Neuron (in vitro differentiated cells): ENCODE measurements around the gene DGCR8.
A peak's percentile ranks its signal among the peaks of the same experiment; 100 is the strongest.

ENCODE experiments used
- H2AFZ ChIP-seq: one replicate; pipeline ENCODE4 v1.6.1; 2013; ENCODE audit warnings: low read depth, mild to moderate bottlenecking, inconsistent platforms, low read length, moderate library complexity
- H3K27me3 ChIP-seq: one replicate; pipeline ENCODE4 v1.6.1; 2013; ENCODE audit warnings: low read length; ENCODE audit not compliant: insufficient read depth
- H3K36me3 ChIP-seq: one replicate; pipeline ENCODE4 v1.6.1; 2013; ENCODE audit warnings: low read length; ENCODE audit not compliant: insufficient read depth
- H3K4me1 ChIP-seq: one replicate; pipeline ENCODE4 v1.6.1; 2013; ENCODE audit warnings: low read length; ENCODE audit not compliant: insufficient read depth
- H3K4me3 ChIP-seq: 2 replicates; pipeline ENCODE4 v1.5.1; 2013; ENCODE audit warnings: mild to moderate bottlenecking, low read length, moderate library complexity
- H3K9me3 ChIP-seq: one replicate; pipeline ENCODE4 v1.6.1; 2013; ENCODE audit warnings: low read length

The DGCR8 gene

GRCh38 chr22:20127318-20127868, 47.4 kb downstream of the DGCR8 start:
- Histone ChIP-seq H3K27me3 (no peaks in the 10 kb centered on the region), H3K4me3 (no peak overlapping the region), H3K4me1 (peaks cover 8% of the 10 kb centered on the region), H3K36me3 (peaks cover 42% of the 10 kb centered on the region), H2AFZ (no peak overlapping the region), H3K9me3 (no peaks in the 10 kb centered on the region)

- peaks cover 14% of the 10 kb centered on the region for H3K4me1 ChIP-seq
- no peak overlapping the region for H3K4me3 ChIP-seq
- H3K36me3 ChIP-seq, result peaks cover 39% of the 10 kb centered on the region
Measured at GRCh38 chr22:20127869-20128618, 48.0 kb downstream of the DGCR8 start.

DNA sequence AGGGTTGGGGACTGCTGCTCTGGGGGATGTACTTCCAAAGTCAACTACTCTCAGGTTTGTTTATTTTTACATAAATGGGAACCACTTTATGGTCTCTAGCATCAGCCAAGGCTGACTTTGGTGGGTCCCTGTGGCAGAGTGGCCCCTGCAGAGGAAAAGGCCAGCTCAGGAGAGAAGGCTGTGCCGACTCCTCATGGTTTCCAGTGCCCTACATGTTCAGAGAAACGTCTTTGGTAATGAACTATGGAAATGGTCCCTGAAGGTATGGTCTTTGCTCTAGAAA, 48.5 kb downstream of the DGCR8 start:
- H2AFZ ChIP-seq, result no peak overlapping the region
- no peaks in the 10 kb centered on the region for H3K27me3 ChIP-seq
- peaks cover 35% of the 10 kb centered on the region for H3K36me3 ChIP-seq

More at GRCh38 chr22:20127869-20128618, 48.0 kb downstream of the DGCR8 start:
- H3K27me3 ChIP-seq, result no peaks in the 10 kb centered on the region
- H3K9me3 ChIP-seq, result no peaks in the 10 kb centered on the region
- H2AFZ ChIP-seq, result no peak overlapping the region

GRCh38 chr22:20128902-20129746, 49.1 kb downstream of the DGCR8 start:
- H3K27me3 ChIP-seq, result no peaks in the 10 kb centered on the region
- H3K36me3 ChIP-seq, result peaks cover 29% of the 10 kb centered on the region
- no peaks in the 10 kb centered on the region for H3K9me3 ChIP-seq
- no peak overlapping the region for H2AFZ ChIP-seq
- H3K4me1 ChIP-seq, result peaks cover 14% of the 10 kb centered on the region
- H3K4me3 ChIP-seq, result no peak overlapping the region

More for the DNA sequence above, 48.5 kb downstream of the DGCR8 start:
- no peaks in the 10 kb centered on the region for H3K9me3 ChIP-seq
- H3K4me3 ChIP-seq, result no peak overlapping the region
- peaks cover 14% of the 10 kb centered on the region for H3K4me1 ChIP-seq

DNA sequence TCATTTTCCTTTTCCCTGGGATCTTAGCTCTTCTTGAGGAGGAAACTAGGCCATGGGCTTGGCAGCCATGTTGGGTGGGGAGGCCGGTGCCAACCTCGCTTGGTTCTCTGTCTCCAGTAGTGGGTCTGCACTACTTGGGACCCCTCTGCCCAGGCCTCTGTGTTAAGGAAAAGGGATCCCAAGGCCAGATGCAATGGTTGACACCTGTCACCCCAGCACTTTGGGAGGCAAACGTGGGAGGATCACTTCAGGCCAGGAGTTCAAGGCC, 49.6 kb downstream of the DGCR8 start:
- H3K36me3 ChIP-seq, result peaks cover 24% of the 10 kb centered on the region
- H2AFZ ChIP-seq, result no peak overlapping the region

GRCh38 chr22:20130319-20130718, 50.3 kb downstream of the DGCR8 start:
- H2AFZ ChIP-seq, result no peak overlapping the region
- peak overlapping the region; percentile 73 for H3K4me3 ChIP-seq
- no peaks in the 10 kb centered on the region for H3K9me3 ChIP-seq
- no peaks in the 10 kb centered on the region for H3K27me3 ChIP-seq
- H3K4me1 ChIP-seq, result peaks cover 14% of the 10 kb centered on the region
- H3K36me3 ChIP-seq, result peaks cover 18% of the 10 kb centered on the region

More for the DNA sequence above, 49.6 kb downstream of the DGCR8 start:
- Histone ChIP-seq H3K9me3 (no peaks in the 10 kb centered on the region), H3K4me1 (peaks cover 14% of the 10 kb centered on the region), H3K4me3 (no peak overlapping the region), H3K27me3 (no peaks in the 10 kb centered on the region)

GRCh38 chr22:20130731-20131596, 50.9 kb downstream of the DGCR8 start:
- no peaks in the 10 kb centered on the region for H3K9me3 ChIP-seq
- no peaks in the 10 kb centered on the region for H3K27me3 ChIP-seq
- peaks cover 11% of the 10 kb centered on the region for H3K36me3 ChIP-seq
- peak overlapping the region; percentile 73 for H3K4me3 ChIP-seq
- H3K4me1 ChIP-seq, result peaks cover 14% of the 10 kb centered on the region
- peak overlapping the region; percentile 78 for H2AFZ ChIP-seq

- H3K9me3 ChIP-seq, result no peaks in the 10 kb centered on the region
- H3K36me3 ChIP-seq, result peaks cover 6% of the 10 kb centered on the region
- peak within 1 kb of the TSS; percentile 78 for H2AFZ ChIP-seq
Measured at GRCh38 chr22:20131597-20131858, 51.5 kb downstream of the DGCR8 start, which contains the start of gene ZDHHC8. Gene ZDHHC8 (plus strand): TSS chr22:20131804. CDS start chr22:20131948, 144 bp downstream.

DNA sequence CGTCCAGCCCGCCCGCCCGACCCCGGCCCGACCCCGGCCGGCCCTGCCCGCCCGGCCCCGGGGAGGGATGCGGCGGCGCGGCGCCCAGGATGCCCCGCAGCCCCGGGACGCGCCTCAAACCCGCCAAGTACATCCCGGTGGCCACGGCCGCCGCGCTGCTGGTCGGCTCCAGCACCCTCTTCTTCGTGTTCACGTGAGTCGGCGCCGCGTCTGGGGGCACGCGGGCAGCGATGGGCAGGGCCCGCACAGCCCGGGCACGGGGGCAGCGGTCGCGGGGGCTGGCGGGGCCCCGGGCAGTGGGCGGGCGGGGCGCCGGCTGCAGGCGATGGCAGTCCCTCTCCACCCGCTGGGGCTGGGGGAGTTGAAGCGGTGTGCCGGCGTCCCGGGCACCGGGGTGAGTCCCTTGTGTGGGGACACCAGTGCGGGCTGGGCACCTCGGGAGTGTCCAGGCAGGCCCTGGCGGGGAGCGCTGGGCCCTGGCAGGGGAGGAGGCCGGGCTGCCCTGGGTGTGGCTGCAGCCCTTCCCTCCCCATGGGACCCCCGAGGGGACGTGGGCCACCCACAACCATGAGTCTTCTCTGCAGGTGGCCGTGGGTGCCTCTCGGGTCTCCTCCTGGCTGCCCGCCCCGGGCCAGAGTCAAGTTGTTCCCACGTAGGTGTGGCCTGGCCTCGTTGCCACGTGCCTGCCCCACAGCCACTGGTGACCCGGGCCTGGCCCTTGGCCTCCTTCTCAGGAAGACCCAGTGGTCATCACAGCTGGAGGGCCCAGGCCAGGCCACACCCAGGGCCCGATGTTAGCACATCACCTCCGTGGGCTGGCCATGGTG, 52.0 kb downstream of the DGCR8 start:
- Histone ChIP-seq H3K4me3 (peak overlapping the region; percentile 70), H3K4me1 (peaks cover 17% of the 10 kb centered on the region), H2AFZ (peak overlapping the region; percentile 31), H3K36me3 (peaks cover 3% of the 10 kb centered on the region), H3K27me3 (no peaks in the 10 kb centered on the region), H3K9me3 (no peaks in the 10 kb centered on the region)

More at GRCh38 chr22:20131597-20131858, 51.5 kb downstream of the DGCR8 start, which contains the start of gene ZDHHC8:
- peak within 1 kb of the TSS; percentile 73 for H3K4me3 ChIP-seq
- no peaks in the 10 kb centered on the region for H3K27me3 ChIP-seq
- peaks cover 14% of the 10 kb centered on the region for H3K4me1 ChIP-seq

DNA sequence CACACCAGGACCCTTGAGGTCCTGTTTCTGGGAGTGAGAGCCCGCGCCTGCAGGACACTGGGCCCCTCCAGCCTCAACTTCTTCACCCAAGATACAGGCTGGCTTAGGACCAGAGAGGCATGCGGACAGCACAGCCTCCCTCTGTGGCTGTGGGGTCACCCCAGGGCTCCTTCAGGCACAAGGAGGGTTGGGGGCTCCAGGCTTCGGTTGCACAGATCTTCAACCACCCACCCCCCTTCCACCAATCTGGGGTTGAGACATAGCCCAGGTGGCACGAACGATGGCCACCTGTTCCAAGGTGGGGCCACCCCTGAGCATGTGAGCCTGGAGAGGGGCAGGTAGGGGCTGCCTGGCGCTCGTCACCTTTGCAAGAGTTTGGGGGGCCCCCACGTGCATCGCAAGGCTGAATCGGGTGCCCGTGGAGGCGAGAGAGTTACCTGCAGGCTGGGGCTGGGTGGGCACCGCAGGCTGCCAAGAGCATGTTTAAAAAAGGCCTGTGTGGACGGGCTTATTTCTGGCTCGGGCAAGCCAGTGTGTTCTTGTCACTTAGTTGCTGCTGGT, 52.7 kb downstream of the DGCR8 start:
- Histone ChIP-seq H3K4me1 (peaks cover 23% of the 10 kb centered on the region), H3K9me3 (no peaks in the 10 kb centered on the region), H2AFZ (no peak overlapping the region), H3K27me3 (no peaks in the 10 kb centered on the region), H3K36me3 (no peaks in the 10 kb centered on the region), H3K4me3 (peak overlapping the region; percentile 70)

GRCh38 chr22:20133930-20134549, 54.0 kb downstream of the DGCR8 start:
- Histone ChIP-seq H3K9me3 (no peaks in the 10 kb centered on the region), H3K4me3 (no peak overlapping the region), H3K27me3 (no peaks in the 10 kb centered on the region), H3K4me1 (peaks cover 24% of the 10 kb centered on the region), H2AFZ (no peak overlapping the region), H3K36me3 (no peaks in the 10 kb centered on the region)

GRCh38 chr22:20135265-20135664, 55.2 kb downstream of the DGCR8 start:
- Histone ChIP-seq H3K27me3 (no peaks in the 10 kb centered on the region), H3K9me3 (no peaks in the 10 kb centered on the region), H3K4me3 (no peak overlapping the region), H2AFZ (no peak overlapping the region), H3K4me1 (peaks cover 24% of the 10 kb centered on the region), H3K36me3 (peaks cover 4% of the 10 kb centered on the region)
